ENCODE results near the gene C12orf75.
A peak's percentile ranks its signal among the peaks of the same experiment; 100 is the strongest.
"Not testable (repeated sequence)": the region's sequence is repeated elsewhere in the genome, so short reads cannot be mapped to it uniquely, and the experiment has no call there.

C12orf75 gene

GRCh38 chr12:105330283-105330930 is at the start of gene C12orf75:
TSS of gene C12orf75 (plus strand) at chr12:105330691. CDS start at chr12:105330892, 201 bp downstream.
- peak; percentile 80 for DNase-seq

- DNase-seq = no peak
These were observed 49.4 kb upstream of the C12orf75 start for GRCh38 chr12:105280966-105281693.

- no peak for DNase-seq
These were observed 48.8 kb upstream of the C12orf75 start for GRCh38 chr12:105281694-105282049.

- no peak for DNase-seq
These were observed 45.1 kb upstream of the C12orf75 start for GRCh38 chr12:105285378-105285777.

GRCh38 chr12:105287408-105287807 is 43.1 kb upstream of the C12orf75 start:
- no peak for DNase-seq

GRCh38 chr12:105288311-105288996 is 42.0 kb upstream of the C12orf75 start:
- DNase-seq = no peak

- no peak for DNase-seq
These were observed 41.2 kb upstream of the C12orf75 start for GRCh38 chr12:105289114-105289904.

- no peak for DNase-seq
These were observed 39.0 kb upstream of the C12orf75 start for GRCh38 chr12:105291531-105291930.

GRCh38 chr12:105292705-105293104 is 37.8 kb upstream of the C12orf75 start:
- DNase-seq = no peak

- DNase-seq = no peak
These were observed 37.3 kb upstream of the C12orf75 start for GRCh38 chr12:105293187-105293586.

GRCh38 chr12:105294161-105294560 is 36.3 kb upstream of the C12orf75 start:
- no peak for DNase-seq

GRCh38 chr12:105294886-105295479 is 35.5 kb upstream of the C12orf75 start:
- no peak for DNase-seq

GRCh38 chr12:105296116-105297089 is 34.1 kb upstream of the C12orf75 start:
- no peak for DNase-seq

- no peak for DNase-seq
These were observed 29.6 kb upstream of the C12orf75 start for GRCh38 chr12:105300883-105301282.

GRCh38 chr12:105301696-105302095 is 28.8 kb upstream of the C12orf75 start:
- DNase-seq = no peak

GRCh38 chr12:105302986-105303385 is 27.5 kb upstream of the C12orf75 start:
- not testable (repeated sequence) for DNase-seq

- not testable (repeated sequence) for DNase-seq
These were observed 25.9 kb upstream of the C12orf75 start for GRCh38 chr12:105304626-105305025.

- not testable (repeated sequence) for DNase-seq
These were observed 22.7 kb upstream of the C12orf75 start for GRCh38 chr12:105307601-105308314.

- not testable (repeated sequence) for DNase-seq
These were observed 21.7 kb upstream of the C12orf75 start for GRCh38 chr12:105308839-105309238.

- not testable (repeated sequence) for DNase-seq
These were observed 21.1 kb upstream of the C12orf75 start for GRCh38 chr12:105309384-105309783.
